A549 treated with RU486 at 1 μM for 4 hours (cell line): ENCODE results near the gene CTU1. TPM values are rescaled to one million over a fixed set of nuclear protein-coding genes. Genes with fewer than 3 reads are reported as not detected.

ENCODE experiments used
- total RNA-seq: library from RNA; stranded (reverse); fragments of 200-300 nt; extraction: Qiagen RNA extraction; gene quantifications from 5 replicates; pipeline ENCODE4 v1.2.3, GENCODE V29; 2022; ENCODE audit warnings: low read depth

CTU1 gene
- 5.5 to 18.1 TPM (median 16.9 TPM) in 5 replicates for total RNA-seq

GRCh38 chr19:51108066-51108804 lies at the start of gene CTU1:
CTU1 (minus strand) TSS chr19:51108409; CDS start chr19:51104569, 3,840 bp downstream.

GRCh38 chr19:51142119-51142518 lies 33.9 kb upstream of the CTU1 start, which contains the start of gene SIGLEC7:
SIGLEC7 (plus strand) TSS chr19:51142301; CDS start chr19:51142370, 69 bp downstream.

GRCh38 chr19:51124729-51125128 lies 16.5 kb upstream of the CTU1 start, which contains the start of gene SIGLEC9:
SIGLEC9 (plus strand) TSS chr19:51124906; CDS start chr19:51124975, 69 bp downstream.

GRCh38 chr19:51082611-51083010 lies 25.6 kb downstream of the CTU1 start, which contains the start of gene KLK14:
KLK14 (minus strand) TSS chr19:51082887; CDS start chr19:51082614, 273 bp downstream.

GRCh38 chr19:51064534-51065220 lies 43.5 kb downstream of the CTU1 start, which contains the start of gene KLK13:
KLK13 (minus strand) TSS chr19:51065092; CDS start chr19:51065067, 25 bp downstream.

Other genes starting within 250 kb of the CTU1 start
- 0.06 to 0.62 TPM in 2 of 5 replicates, not detected in the others for gene KLK2, start 235.0 kb downstream of the CTU1 start, total RNA-seq
- gene KLK4, start 197.0 kb downstream of the CTU1 start, total RNA-seq: 0.43 TPM in 1 of 5 replicates, not detected in the others
- not detected in 5 replicates for gene KLK5, start 155.4 kb downstream of the CTU1 start, total RNA-seq
- 0.17 to 1.4 TPM (median 0.23 TPM) in 5 replicates for gene KLK6, start 138.8 kb downstream of the CTU1 start, total RNA-seq
- not detected in 5 replicates for gene KLK7, start 124.5 kb downstream of the CTU1 start, total RNA-seq
- gene KLK8, start 106.8 kb downstream of the CTU1 start, total RNA-seq: not detected in 5 replicates
- 0.19 to 0.73 TPM (median 0.29 TPM) in 5 replicates for gene KLK10, start 88.7 kb downstream of the CTU1 start, total RNA-seq
- gene KLK11, start 81.8 kb downstream of the CTU1 start, total RNA-seq: not detected in 5 replicates
- not detected in 5 replicates for gene KLK12, start 73.4 kb downstream of the CTU1 start, total RNA-seq
- 0.15 to 0.29 TPM in 2 of 5 replicates, not detected in the others for gene KLK13, start 43.3 kb downstream of the CTU1 start, total RNA-seq
- 0.16 to 0.92 TPM (median 0.39 TPM) in 5 replicates for gene KLK14, start 25.5 kb downstream of the CTU1 start, total RNA-seq
- gene SIGLEC9, start 16.5 kb upstream of the CTU1 start, total RNA-seq: not detected in 5 replicates
- not detected in 5 replicates for gene SIGLEC7, start 33.9 kb upstream of the CTU1 start, total RNA-seq
- gene CD33, start 116.7 kb upstream of the CTU1 start, total RNA-seq: 0.02 to 0.14 TPM (median 0.09 TPM) in 3 of 5 replicates, not detected in the others
- gene SIGLECL1, start 142.7 kb upstream of the CTU1 start, total RNA-seq: not detected in 5 replicates
- 0.07 to 0.09 TPM in 2 of 5 replicates, not detected in the others for gene IGLON5, start 203.2 kb upstream of the CTU1 start, total RNA-seq
- gene VSIG10L, start 233.7 kb upstream of the CTU1 start, total RNA-seq: 6.8 to 11.3 TPM (median 10.1 TPM) in 5 replicates